Measurements from ENCODE around the gene MLKL.

DNA sequence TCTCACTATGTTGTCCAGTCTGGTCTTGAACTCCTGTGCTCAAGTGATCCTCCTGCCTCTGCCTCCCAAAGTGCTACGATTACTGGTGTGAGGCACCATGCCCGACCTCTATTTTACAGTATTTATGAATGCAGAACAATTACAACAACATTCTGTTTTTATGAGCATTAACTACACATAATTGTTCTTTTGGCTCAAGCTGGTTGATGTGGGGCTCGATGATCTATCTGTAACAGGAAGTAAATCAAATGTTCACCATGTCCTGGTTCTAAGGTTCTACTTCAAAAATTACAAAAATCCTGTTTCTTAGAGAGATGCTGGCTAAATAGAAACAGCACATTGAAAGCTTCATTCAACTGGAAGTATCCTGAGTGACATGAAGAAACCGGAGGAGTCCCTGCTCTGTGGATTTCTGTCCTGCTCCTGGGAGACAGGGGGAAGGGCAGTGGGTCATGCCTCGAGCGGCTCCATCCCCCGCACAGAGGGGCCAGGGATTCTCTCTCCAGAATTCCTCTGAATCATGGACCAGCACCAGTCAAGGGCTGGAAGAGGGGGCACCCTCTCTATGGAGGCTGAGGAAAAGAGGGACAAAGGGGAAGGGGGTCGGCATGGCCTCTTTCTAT lies 42.5 kb upstream of the MLKL start:
- TF ChIP-seq, protein P1, sequence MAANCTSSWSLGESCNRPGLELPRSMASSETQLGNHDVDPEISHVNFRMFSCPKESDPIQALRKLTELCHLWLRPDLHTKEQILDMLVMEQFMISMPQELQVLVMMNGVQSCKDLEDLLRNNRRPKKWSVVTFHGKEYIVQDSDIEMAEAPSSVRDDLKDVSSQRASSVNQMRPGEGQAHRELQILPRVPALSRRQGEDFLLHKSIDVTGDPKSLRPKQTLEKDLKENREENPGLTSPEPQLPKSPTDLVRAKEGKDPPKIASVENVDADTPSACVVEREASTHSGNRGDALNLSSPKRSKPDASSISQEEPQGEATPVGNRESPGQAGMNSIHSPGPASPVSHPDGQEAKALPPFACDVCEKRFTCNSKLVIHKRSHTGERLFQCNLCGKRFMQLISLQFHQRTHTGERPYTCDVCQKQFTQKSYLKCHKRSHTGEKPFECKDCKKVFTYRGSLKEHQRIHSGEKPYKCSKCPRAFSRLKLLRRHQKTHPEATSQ (CRISPR knock-in tag; IDR thresholded peaks at IDR 0.05; ENCODE audit: borderline replicate concordance), result no peak
- TF ChIP-seq, protein P2, sequence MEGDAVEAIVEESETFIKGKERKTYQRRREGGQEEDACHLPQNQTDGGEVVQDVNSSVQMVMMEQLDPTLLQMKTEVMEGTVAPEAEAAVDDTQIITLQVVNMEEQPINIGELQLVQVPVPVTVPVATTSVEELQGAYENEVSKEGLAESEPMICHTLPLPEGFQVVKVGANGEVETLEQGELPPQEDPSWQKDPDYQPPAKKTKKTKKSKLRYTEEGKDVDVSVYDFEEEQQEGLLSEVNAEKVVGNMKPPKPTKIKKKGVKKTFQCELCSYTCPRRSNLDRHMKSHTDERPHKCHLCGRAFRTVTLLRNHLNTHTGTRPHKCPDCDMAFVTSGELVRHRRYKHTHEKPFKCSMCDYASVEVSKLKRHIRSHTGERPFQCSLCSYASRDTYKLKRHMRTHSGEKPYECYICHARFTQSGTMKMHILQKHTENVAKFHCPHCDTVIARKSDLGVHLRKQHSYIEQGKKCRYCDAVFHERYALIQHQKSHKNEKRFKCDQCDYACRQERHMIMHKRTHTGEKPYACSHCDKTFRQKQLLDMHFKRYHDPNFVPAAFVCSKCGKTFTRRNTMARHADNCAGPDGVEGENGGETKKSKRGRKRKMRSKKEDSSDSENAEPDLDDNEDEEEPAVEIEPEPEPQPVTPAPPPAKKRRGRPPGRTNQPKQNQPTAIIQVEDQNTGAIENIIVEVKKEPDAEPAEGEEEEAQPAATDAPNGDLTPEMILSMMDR (CRISPR knock-in tag; IDR thresholded peaks at IDR 0.05), result no peak
- TF ChIP-seq RFX5 (IDR thresholded peaks at IDR 0.05; ENCODE audit: low read depth, low read length) (no peak), ZNF629 (CRISPR knock-in tag; conservative IDR thresholded peaks at IDR 0.05) (no peak), HIVEP1 (CRISPR knock-in tag; IDR thresholded peaks at IDR 0.05) (no peak), ZFY (CRISPR knock-in tag; IDR thresholded peaks at IDR 0.05) (no peak), HIC2 (CRISPR knock-in tag; IDR thresholded peaks at IDR 0.05; ENCODE audit: low read depth) (no peak), HNRNPUL1 (IDR thresholded peaks at IDR 0.05; ENCODE audit: low read depth, low read length) (no peak), MYC (CRISPR knock-in tag; IDR thresholded peaks at IDR 0.05; ENCODE audit: borderline replicate concordance) (no peak), ZNF777 (CRISPR knock-in tag; IDR thresholded peaks at IDR 0.05) (no peak), THYN1 (CRISPR knock-in tag; IDR thresholded peaks at IDR 0.05; ENCODE audit: borderline replicate concordance, low read depth) (no peak)

All from HepG2 (cell line).